B cell (primary cell): ENCODE data around the gene TMOD1. TPM values are rescaled to one million over a fixed set of nuclear protein-coding genes. Genes with fewer than 3 reads are reported as not detected.

ENCODE experiments used
- ATAC-seq: fragments of 200-7000 bp; cut with Tn5 transposase; one replicate; pipeline ENCODE4 v1.10.0; 2021; ENCODE audit warnings: low read depth, mild to moderate bottlenecking, moderate number of reproducible peaks, moderate library complexity
- CTCF ChIA-PET: fragments of 350-600 bp; sonication (Branson Sonifier 250); formaldehyde crosslinking; loops from one replicate; lab custom pipeline; 2021; ENCODE audit warnings: antibody characterized with exemption, inconsistent platforms; lab: Charles Lee
- POLR2A ChIA-PET: fragments of 350-600 bp; sonication (Branson Sonifier 250); formaldehyde crosslinking; loops from one replicate; lab custom pipeline; 2021; ENCODE audit warnings: antibody characterized with exemption; lab: Charles Lee
- DNase-seq: peaks from one replicate; pipeline ENCODE4 v3.0.0; 2013
- H2AFZ ChIP-seq: 2 replicates; pipeline ENCODE4 v1.6.1; 2012; ENCODE audit warnings: mild to moderate bottlenecking, low read depth, low read length; ENCODE audit not compliant: insufficient read depth, poor library complexity, severe bottlenecking
- H3K27ac ChIP-seq, 2 donors: 1 replicate in 1 of 2; 2 replicates in 1 of 2; pipeline ENCODE4 v1.5.1; 2012 to 2013; ENCODE audit warnings: low read length in 2 of 2, mild to moderate bottlenecking in 2 of 2, moderate library complexity in 1 of 2
- H3K27me3 ChIP-seq, 4 experiments: fragments of 200-600 bp in 1 of 4; sonication (generic) in 1 of 4; replicated peaks in 1 of 4; 1 replicate in 2 of 4; 2 replicates in 2 of 4; pipeline versions ENCODE4 v1.6.1 to v1.7.0; 2013 to 2016; ENCODE audit warnings: low read length in 3 of 4, mild to moderate bottlenecking in 2 of 4, mixed read lengths in 1 of 4, moderate library complexity in 1 of 4; ENCODE audit not compliant: insufficient read depth in 4 of 4, control insufficient read depth in 3 of 4; ENCODE audit errors: control extremely low read depth in 1 of 4
- H3K36me3 ChIP-seq, 2 experiments: replicated peaks in 1 of 2; 1 replicate in 1 of 2; 2 replicates in 1 of 2; pipeline versions ENCODE4 v1.6.1 to v1.7.1; 2013; ENCODE audit warnings: low read length in 1 of 2; ENCODE audit not compliant: insufficient read depth in 2 of 2, control insufficient read depth in 1 of 2; ENCODE audit errors: control extremely low read depth in 1 of 2, extremely low read depth in 1 of 2
- H3K4me1 ChIP-seq, 2 donors: fragments of 200-600 bp in 1 of 2; sonication (generic) in 1 of 2; 1 replicate in 1 of 2; 2 replicates in 1 of 2; pipeline versions ENCODE4 v1.5.1 to v1.6.1; 2013 to 2017; ENCODE audit warnings: low read length in 2 of 2; ENCODE audit not compliant: control insufficient read depth in 2 of 2, insufficient read depth in 2 of 2
- H3K4me2 ChIP-seq: replicated peaks from 2 replicates; pipeline ENCODE3; 2012; ENCODE audit warnings: mild to moderate bottlenecking, low read depth, low read length; ENCODE audit not compliant: poor library complexity, severe bottlenecking
- H3K4me3 ChIP-seq, 5 experiments: fragments of 200-600 bp in 1 of 5; sonication (generic) in 1 of 5; 1 replicate in 3 of 5; 2 replicates in 2 of 5; pipeline versions ENCODE4 v1.5.1 to v1.7.0; 2011 to 2016; ENCODE audit warnings: low read length in 4 of 5, mild to moderate bottlenecking in 4 of 5, low read depth in 2 of 5, control low read depth in 1 of 5, moderate library complexity in 1 of 5; ENCODE audit not compliant: insufficient read depth in 1 of 5; ENCODE audit errors: control extremely low read depth in 1 of 5, extremely low read depth in 1 of 5
- H3K79me2 ChIP-seq: fragments of 200-600 bp; sonication (generic); one replicate; pipeline ENCODE4 v1.6.0; 2016; ENCODE audit warnings: low read length; ENCODE audit not compliant: control insufficient read depth, insufficient read depth
- H3K9ac ChIP-seq: fragments of 200-600 bp; sonication (generic); 2 replicates; pipeline ENCODE4 v1.6.1; 2017; ENCODE audit warnings: mild to moderate bottlenecking, low read length, moderate library complexity
- H3K9me3 ChIP-seq, 3 donors: one replicate each; pipeline versions ENCODE4 v1.6.1 to v1.7.1; 2013; ENCODE audit warnings: low read length in 2 of 3; ENCODE audit not compliant: control insufficient read depth in 2 of 3, insufficient read depth in 1 of 3; ENCODE audit errors: control extremely low read depth in 1 of 3
- H4K20me1 ChIP-seq: 2 replicates; pipeline ENCODE4 v1.6.0; 2012; ENCODE audit warnings: mild to moderate bottlenecking, low read length; ENCODE audit not compliant: insufficient read depth, control insufficient read depth, poor library complexity, severe bottlenecking
- H3K27ac Mint-ChIP-seq: one replicate; pipeline ENCODE4 v1.8.0; 2021; ENCODE audit warnings: mixed read lengths
- H3K27me3 Mint-ChIP-seq: one replicate; pipeline ENCODE4 v1.8.0; 2021; ENCODE audit warnings: mixed read lengths
- H3K4me1 Mint-ChIP-seq: one replicate; pipeline ENCODE4 v1.8.0; 2021; ENCODE audit warnings: mixed read lengths
- H3K4me3 Mint-ChIP-seq: one replicate; pipeline ENCODE4 v1.8.0; 2021; ENCODE audit warnings: mixed read lengths
- H3K9me3 Mint-ChIP-seq: one replicate; pipeline ENCODE4 v1.8.0; 2022; ENCODE audit warnings: mixed read lengths; ENCODE audit not compliant: insufficient read depth
- CTCF ChIP-seq: fragments of 200-600 bp; IDR thresholded peaks from one replicate; pipeline ENCODE4 v1.8.0; 2022; ENCODE audit warnings: antibody characterized with exemption, mild to moderate bottlenecking
- EZH2 ChIP-seq: IDR thresholded peaks from 2 replicates; pipeline ENCODE4 v1.6.1; 2012; ENCODE audit warnings: borderline replicate concordance, low read depth, mild to moderate bottlenecking, moderate library complexity, low read length; ENCODE audit not compliant: insufficient read depth, poor library complexity, severe bottlenecking
- WGBS: methylation state at CpG from one replicate; pipeline ENCODE4 v1.1.5; 2013; ENCODE audit warnings: missing lambda C conversion rate; ENCODE audit not compliant: insufficient coverage; 5-methylcytosine and 5-hydroxymethylcytosine counted together
- intact Hi-C: fragments of 100-400 bp; cut with micrococcal nuclease; formaldehyde crosslinking; loops from one replicate; pipeline ENCODE4 v1.10.0; 2022
- polyA plus RNA-seq: library from polyadenylated mRNA; depleted of rRNA; stranded (reverse); fragments of >200 nt; gene quantifications from 2 replicates; pipeline ENCODE4 v1.2.3, GENCODE V29; 2012
- total RNA-seq, 2 donors: library from RNA; stranded (reverse); fragments of 120-200 nt in 1 of 2; gene quantifications; 1 replicate in 1 of 2; 2 replicates in 1 of 2; pipeline versions ENCODE4 v1.2.3 to v1.2.4, GENCODE V29; 2013 to 2022

Gene TMOD1
- total and polyA plus RNA-seq, 2 donors (not counting 1 experiment from before 2014, with no cell fraction given), result 0.30 to 2.5 TPM

GRCh38 chr9:97531888-97532376, 30.5 kb downstream of the TMOD1 start:
- DNase-seq, result no peak
- Histone ChIP-seq H3K27ac (no peak overlapping the region), H3K9ac (no peak overlapping the region), H3K27me3 (no peaks in the 10 kb centered on the region), H3K4me1 (no peaks in the 10 kb centered on the region), H3K9me3 (peaks cover 0 to 2% (median 0%) of the 10 kb centered on the region in 3 donors), H3K4me2 (no peak overlapping the region), H2AFZ (no peak overlapping the region), H3K4me3 (no peak overlapping the region), H4K20me1 (no peaks in the 10 kb centered on the region), H3K36me3 (no peaks in the 10 kb centered on the region), H3K79me2 (no peaks in the 10 kb centered on the region)
- H3K27me3 Mint-ChIP-seq, result peaks cover 4% of the 10 kb centered on the region
- no peak for TF ChIP-seq EZH2
- TF ChIP-seq CTCF, result no peak
- intact Hi-C loops, result no loop called here
- H3K9me3 Mint-ChIP-seq, result no peaks in the 10 kb centered on the region
- H3K4me3 Mint-ChIP-seq, result no peak overlapping the region
- no peak overlapping the region for H3K27ac Mint-ChIP-seq
- H3K4me1 Mint-ChIP-seq, result no peaks in the 10 kb centered on the region
- ATAC-seq, result no peak
- CTCF ChIA-PET, result no interaction called here
- 79% methylated on average over 4 of the region's 9 CpGs for WGBS
- POLR2A ChIA-PET, result no interaction called here

DNA sequence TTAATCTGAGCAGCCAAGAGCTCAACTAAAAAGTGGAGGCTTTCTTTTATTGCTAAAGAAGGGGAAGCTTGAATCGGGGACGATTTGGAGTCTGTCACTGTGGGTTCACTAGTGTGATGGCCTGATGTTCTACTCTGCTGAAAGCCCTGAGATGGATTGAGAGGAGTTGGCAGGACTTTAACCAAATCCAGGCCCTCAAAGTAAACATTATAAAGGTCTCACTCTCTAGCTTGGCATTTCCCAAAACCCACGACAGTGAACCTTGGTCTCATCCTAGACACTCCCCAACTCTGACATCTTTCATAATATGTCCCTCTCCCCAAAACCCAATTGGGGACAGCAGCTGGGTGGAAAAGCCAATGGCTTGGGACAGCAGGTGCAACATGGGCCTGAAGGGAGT, 32.7 kb downstream of the TMOD1 start:
- TF ChIP-seq EZH2 (no peak), CTCF (no peak)
- H3K4me3 Mint-ChIP-seq, result no peak overlapping the region
- Histone ChIP-seq H3K79me2 (no peaks in the 10 kb centered on the region), H3K4me1 (no peaks in the 10 kb centered on the region), H3K4me3 (no peak overlapping the region), H3K9me3 (peaks cover 0 to 2% (median 0%) of the 10 kb centered on the region in 3 donors), H3K27me3 (no peaks in the 10 kb centered on the region), H3K4me2 (no peak overlapping the region), H2AFZ (no peak overlapping the region), H3K27ac (no peak overlapping the region), H3K36me3 (no peaks in the 10 kb centered on the region), H3K9ac (no peak overlapping the region), H4K20me1 (no peaks in the 10 kb centered on the region)
- H3K27ac Mint-ChIP-seq, result no peak overlapping the region
- peaks cover 15% of the 10 kb centered on the region for H3K27me3 Mint-ChIP-seq
- ATAC-seq, result no peak
- CTCF ChIA-PET, result no interaction called here
- intact Hi-C loops, result no loop called here
- no peaks in the 10 kb centered on the region for H3K9me3 Mint-ChIP-seq
- 90% methylated on average over 3 of the region's 3 CpGs for WGBS
- no peaks in the 10 kb centered on the region for H3K4me1 Mint-ChIP-seq
- DNase-seq, result no peak
- POLR2A ChIA-PET, result no interaction called here
